OCI-LY1 (cell line): ENCODE results near the gene STK39.

Experiments used
- H2AFZ ChIP-seq: fragments of 200-600 bp; sonication (generic), shearing (Covaris generic); 2 replicates; pipeline ENCODE4 v1.6.0; 2014; ENCODE audit warnings: antibody characterized with exemption, mild to moderate bottlenecking, low read length
- H3F3A ChIP-seq: fragments of 200-600 bp; sonication (generic), shearing (Covaris generic); 2 replicates; pipeline ENCODE4 v1.6.0; 2014; ENCODE audit warnings: mild to moderate bottlenecking, antibody characterized with exemption, low read length, moderate library complexity; ENCODE audit not compliant: insufficient read depth
- H3K27ac ChIP-seq: fragments of 200-600 bp; sonication (generic); 2 replicates; pipeline ENCODE4 v1.5.1; 2014; ENCODE audit warnings: low read length, mixed run types, mild to moderate bottlenecking, low read depth; ENCODE audit not compliant: poor library complexity, severe bottlenecking
- H3K27me3 ChIP-seq: fragments of 200-600 bp; sonication (generic); 2 replicates; pipeline ENCODE4 v1.6.0; 2014; ENCODE audit warnings: antibody characterized with exemption, mild to moderate bottlenecking, low read length, moderate library complexity; ENCODE audit not compliant: insufficient read depth
- H3K36me3 ChIP-seq: fragments of 200-600 bp; sonication (generic); 2 replicates; pipeline ENCODE4 v1.6.1; 2014; ENCODE audit warnings: mild to moderate bottlenecking, antibody characterized with exemption, low read length, moderate library complexity, mixed read lengths; ENCODE audit not compliant: insufficient read depth
- H3K4me1 ChIP-seq: fragments of 200-600 bp; sonication (generic); 2 replicates; pipeline ENCODE4 v1.5.1; 2014; ENCODE audit warnings: mild to moderate bottlenecking, low read length, moderate library complexity; ENCODE audit not compliant: insufficient read depth, severe bottlenecking
- H3K4me2 ChIP-seq: fragments of 200-600 bp; sonication (generic), shearing (Covaris generic); 2 replicates; pipeline ENCODE4 v1.6.1; 2014; ENCODE audit warnings: low read length
- H3K4me3 ChIP-seq: fragments of 200-600 bp; sonication (generic); 2 replicates; pipeline ENCODE4 v1.5.1; 2014; ENCODE audit warnings: low read length, low read depth, mild to moderate bottlenecking, mixed read lengths; ENCODE audit not compliant: poor library complexity, severe bottlenecking
- H3K79me2 ChIP-seq: fragments of 200-600 bp; shearing (Covaris generic); 2 replicates; pipeline ENCODE4 v1.6.1; 2016; ENCODE audit warnings: mixed run types, low read length, mixed read lengths; ENCODE audit not compliant: insufficient read depth
- H3K9ac ChIP-seq: fragments of 200-600 bp; sonication (generic), shearing (Covaris generic); 2 replicates; pipeline ENCODE4 v1.6.1; 2014; ENCODE audit warnings: mild to moderate bottlenecking, low read length, mixed read lengths
- H3K9me2 ChIP-seq: fragments of 200-600 bp; sonication (generic), shearing (Covaris generic); 2 replicates; pipeline ENCODE4 v1.6.1; 2014; ENCODE audit warnings: low read depth, mild to moderate bottlenecking, low read length, mixed read lengths
- H3K9me3 ChIP-seq: fragments of 200-600 bp; shearing (Covaris generic); 2 replicates; pipeline ENCODE4 v1.6.1; 2014; ENCODE audit warnings: low read length, mixed read lengths
- H4K20me1 ChIP-seq: fragments of 200-600 bp; sonication (generic), shearing (Covaris generic); 2 replicates; pipeline ENCODE4 v1.6.0; 2016; ENCODE audit warnings: mild to moderate bottlenecking, low read length; ENCODE audit not compliant: insufficient read depth
- EZH2 ChIP-seq: fragments of 200-600 bp; sonication (generic), shearing (Covaris generic); IDR thresholded peaks from 2 replicates; pipeline ENCODE4 v1.8.0; 2017; ENCODE audit warnings: borderline replicate concordance, mixed run types, mild to moderate bottlenecking, antibody characterized with exemption, low read length, moderate library complexity, mixed read lengths
- TF ChIP-seq, protein P1 (sequence below): fragments of 200-600 bp; sonication (generic), shearing (Covaris generic); IDR thresholded peaks from 2 replicates; pipeline ENCODE4 v1.5.1; 2017; ENCODE audit warnings: mild to moderate bottlenecking, antibody characterized with exemption, low read length, moderate library complexity, mixed read lengths

The STK39 gene

DNA sequence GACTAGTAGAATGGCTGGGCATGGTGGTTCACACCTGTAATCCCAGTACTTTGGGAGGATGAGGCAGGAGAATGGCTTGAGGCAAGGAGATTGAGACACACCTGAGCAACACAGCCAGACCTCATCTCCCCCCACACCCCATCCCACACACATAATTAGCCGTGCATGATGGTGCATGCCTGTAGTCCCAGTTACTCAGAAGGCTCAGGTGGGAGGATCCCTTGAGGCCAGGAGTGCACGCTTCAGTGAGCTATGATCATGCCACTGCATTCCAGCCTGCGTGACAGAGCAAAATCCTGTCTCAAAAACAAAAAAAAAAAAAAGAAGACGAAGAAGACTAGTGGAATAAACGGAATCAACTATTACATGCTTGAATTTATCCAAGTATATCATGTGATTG, 150.0 kb downstream of the STK39 start:
- TF ChIP-seq EZH2: no peak
- TF ChIP-seq, protein P1, sequence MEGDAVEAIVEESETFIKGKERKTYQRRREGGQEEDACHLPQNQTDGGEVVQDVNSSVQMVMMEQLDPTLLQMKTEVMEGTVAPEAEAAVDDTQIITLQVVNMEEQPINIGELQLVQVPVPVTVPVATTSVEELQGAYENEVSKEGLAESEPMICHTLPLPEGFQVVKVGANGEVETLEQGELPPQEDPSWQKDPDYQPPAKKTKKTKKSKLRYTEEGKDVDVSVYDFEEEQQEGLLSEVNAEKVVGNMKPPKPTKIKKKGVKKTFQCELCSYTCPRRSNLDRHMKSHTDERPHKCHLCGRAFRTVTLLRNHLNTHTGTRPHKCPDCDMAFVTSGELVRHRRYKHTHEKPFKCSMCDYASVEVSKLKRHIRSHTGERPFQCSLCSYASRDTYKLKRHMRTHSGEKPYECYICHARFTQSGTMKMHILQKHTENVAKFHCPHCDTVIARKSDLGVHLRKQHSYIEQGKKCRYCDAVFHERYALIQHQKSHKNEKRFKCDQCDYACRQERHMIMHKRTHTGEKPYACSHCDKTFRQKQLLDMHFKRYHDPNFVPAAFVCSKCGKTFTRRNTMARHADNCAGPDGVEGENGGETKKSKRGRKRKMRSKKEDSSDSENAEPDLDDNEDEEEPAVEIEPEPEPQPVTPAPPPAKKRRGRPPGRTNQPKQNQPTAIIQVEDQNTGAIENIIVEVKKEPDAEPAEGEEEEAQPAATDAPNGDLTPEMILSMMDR: no peak
- H3K36me3 ChIP-seq: peaks cover 16% of the 10 kb centered on the region
- no peaks in the 10 kb centered on the region for H3F3A ChIP-seq

DNA sequence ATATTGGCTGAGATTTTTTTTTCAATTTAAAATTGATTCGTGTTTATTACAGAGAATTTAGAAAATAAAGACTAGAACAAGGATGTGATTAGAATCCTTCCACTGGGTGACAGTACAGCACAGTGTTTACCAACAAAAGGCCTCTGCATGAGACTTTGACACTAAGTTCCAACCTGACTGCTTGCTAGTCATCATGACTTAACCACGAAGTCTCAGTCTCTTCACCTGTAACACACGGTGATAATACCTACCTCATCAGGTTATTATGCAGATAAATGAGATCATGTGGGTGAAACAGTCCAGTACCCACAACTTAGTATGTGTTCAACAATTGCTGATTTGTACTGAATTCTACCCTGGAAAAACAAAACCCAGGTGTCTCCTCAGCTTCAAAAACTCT, 151.2 kb downstream of the STK39 start:
- Histone ChIP-seq H3K4me3 (no peak overlapping the region), H3K9ac (no peak overlapping the region), H3K27ac (no peak overlapping the region), H3K79me2 (no peaks in the 10 kb centered on the region), H3K4me2 (no peak overlapping the region), H3K27me3 (no peaks in the 10 kb centered on the region), H3K4me1 (peaks cover 6% of the 10 kb centered on the region), H3K9me2 (no peaks in the 10 kb centered on the region), H3K9me3 (no peaks in the 10 kb centered on the region), H4K20me1 (no peaks in the 10 kb centered on the region), H2AFZ (no peak overlapping the region), H3K36me3 (peaks cover 9% of the 10 kb centered on the region; the same call in 1 of the 2 replicates), H3F3A (no peaks in the 10 kb centered on the region)
- TF ChIP-seq EZH2: no peak
- TF ChIP-seq, protein P1: no peak

More for the DNA sequence above, 150.0 kb downstream of the STK39 start:
- H4K20me1 ChIP-seq: no peaks in the 10 kb centered on the region
- H3K4me2 ChIP-seq: no peak overlapping the region
- no peaks in the 10 kb centered on the region for H3K27me3 ChIP-seq
- H3K9me2 ChIP-seq: no peaks in the 10 kb centered on the region
- no peak overlapping the region for H2AFZ ChIP-seq
- no peak overlapping the region for H3K9ac ChIP-seq
- no peaks in the 10 kb centered on the region for H3K79me2 ChIP-seq
- no peaks in the 10 kb centered on the region for H3K4me1 ChIP-seq
- H3K27ac ChIP-seq: no peak overlapping the region
- no peaks in the 10 kb centered on the region for H3K9me3 ChIP-seq
- no peak overlapping the region for H3K4me3 ChIP-seq

DNA sequence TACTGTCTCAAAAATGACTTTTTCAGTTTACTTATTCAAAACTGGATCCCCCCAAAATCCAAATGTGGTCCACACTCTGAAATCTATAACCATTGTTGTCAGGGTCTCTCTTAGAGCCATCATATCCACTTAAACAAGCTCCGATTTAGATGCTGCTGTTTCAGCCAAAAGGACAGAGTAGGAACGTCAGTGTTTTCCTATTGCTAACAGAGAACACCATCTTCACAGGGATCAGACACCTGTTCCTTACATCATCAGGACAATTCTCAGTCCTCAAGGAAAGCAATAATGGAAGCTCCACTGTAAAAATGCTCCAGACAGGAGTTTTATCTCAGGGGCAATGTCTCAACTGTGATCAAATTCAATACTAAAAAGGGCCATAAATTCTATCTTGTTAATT, 155.4 kb downstream of the STK39 start:
- Histone ChIP-seq H3K4me2 (no peak overlapping the region), H3K36me3 (peaks cover 5% of the 10 kb centered on the region; the same call in 1 of the 2 replicates)
- TF ChIP-seq, protein P1: no peak
- no peak for TF ChIP-seq EZH2

More for the DNA sequence above, 155.4 kb downstream of the STK39 start:
- no peaks in the 10 kb centered on the region for H3K9me2 ChIP-seq
- H3K9me3 ChIP-seq: no peaks in the 10 kb centered on the region
- H3K4me3 ChIP-seq: no peak overlapping the region
- no peaks in the 10 kb centered on the region for H4K20me1 ChIP-seq
- no peaks in the 10 kb centered on the region for H3K27me3 ChIP-seq
- H3K27ac ChIP-seq: no peak overlapping the region
- H3K4me1 ChIP-seq: peaks cover 23% of the 10 kb centered on the region
- H3K79me2 ChIP-seq: no peaks in the 10 kb centered on the region
- no peak overlapping the region for H3K9ac ChIP-seq
- no peaks in the 10 kb centered on the region for H3F3A ChIP-seq
- H2AFZ ChIP-seq: no peak overlapping the region
